Adrenal gland (tissue), 12 donors: ENCODE measurements around the gene ARHGAP6. TPM values are rescaled to one million over a fixed set of nuclear protein-coding genes. Genes with fewer than 3 reads are reported as not detected.

Experiments
- DNase-seq, 7 donors: peaks; one replicate each; pipeline ENCODE4 v3.0.0-alpha.2; 2019 to 2020
- H3K27ac ChIP-seq, 5 donors: fragments of 200-600 bp; sonication (generic) in 4 of 5; 1 replicate in 3 of 5; 2 replicates in 2 of 5; pipeline versions ENCODE4 v1.5.1 to v1.8.0; 2016 to 2020; ENCODE audit warnings: mild to moderate bottlenecking in 1 of 5
- H3K27me3 ChIP-seq: fragments of 200-600 bp; 2 replicates; pipeline ENCODE4 v1.8.0; 2021
- H3K36me3 ChIP-seq, 2 donors: fragments of 200-600 bp; replicated peaks in 1 of 2; 1 replicate in 1 of 2; 2 replicates in 1 of 2; pipeline versions ENCODE4 v1.5.1 to v1.8.0; 2018 to 2022
- H3K4me1 ChIP-seq, 2 donors: fragments of 200-600 bp; replicated peaks in 1 of 2; 1 replicate in 1 of 2; 2 replicates in 1 of 2; pipeline versions ENCODE4 v1.5.1 to v1.8.0; 2018 to 2021
- H3K4me3 ChIP-seq, 4 donors: fragments of 200-600 bp; sonication (generic) in 3 of 4; one replicate each; pipeline ENCODE4 v1.5.1; 2016 to 2018
- H3K9me3 ChIP-seq, 3 donors: fragments of 200-600 bp; sonication (generic) in 1 of 3; replicated peaks in 1 of 3; 1 replicate in 2 of 3; 2 replicates in 1 of 3; pipeline versions ENCODE4 v1.5.1 to v1.8.0; 2016 to 2021
- CTCF ChIP-seq, 6 experiments: fragments of 450-650 bp in 4 of 6; fragments of 200-600 bp in 2 of 6; sonication (generic) in 1 of 6; IDR thresholded peaks; 1 replicate in 5 of 6; 2 replicates in 1 of 6; pipeline versions ENCODE4 v1.5.1 to v1.8.0; 2016 to 2021; ENCODE audit warnings: antibody characterized with exemption in 6 of 6, mild to moderate bottlenecking in 2 of 6, moderate library complexity in 1 of 6
- POLR2A ChIP-seq, 2 donors: fragments of 450-650 bp; IDR thresholded peaks; one replicate each; pipeline ENCODE4 v1.6.1; 2017; ENCODE audit warnings: antibody characterized with exemption in 2 of 2, mild to moderate bottlenecking in 2 of 2, moderate library complexity in 1 of 2
- WGBS, 4 donors: extraction: QIAGEN DNeasy Blood & Tissue Kit in 2 of 4; methylation state at CpG; one replicate each; pipeline versions ENCODE4 v1.1.5 to v1.1.7; 2013 to 2017; 5-methylcytosine and 5-hydroxymethylcytosine counted together
- intact Hi-C, 2 donors: fragments of 100-400 bp; cut with DNase I; formaldehyde crosslinking; loops; one replicate each; pipeline versions ENCODE4 v1.14.1 to v1.15.0; 2022 to 2023
- polyA plus RNA-seq, 3 donors: library from polyadenylated mRNA; stranded (reverse); fragments of 200-250 nt in 2 of 3; fragments of 350-450 nt in 1 of 3; fragmentation: Illumina TruSeq in 1 of 3; extraction: RNeasy Lipid Tissue Mini Kit (QIAGEN cat#74804) in 1 of 3; gene quantifications; one replicate each; pipeline ENCODE4 v1.2.3, GENCODE V29; 2013 to 2014
- total RNA-seq, 9 donors: library from RNA; depleted of rRNA in 4 of 9; stranded (reverse); fragments of >200 nt in 4 of 9; fragments of 120-200 nt in 1 of 9; fragmentation: NEBNext Ultra II Directional in 1 of 9; extraction: Animal tissue kit (Norgen Biotek cat#: 25700) in 1 of 9; gene quantifications; one replicate each; pipeline versions ENCODE4 v1.1.0 to v1.2.4, GENCODE V29; 2013 to 2023
- donor health status: healthy with polysubstance abuse.
- donor health status: Bipolar disorder and iron deficiency.
- donor health status: DM: yes; HTN: yes; CAD: no.
- donor health status: DM: no; HTN: no; CAD: no.
- donor health status: DM: no; HTN: no; CAD: no.
- donor health status: DM: yes; HTN: yes; CAD: no.

ARHGAP6 gene
- total and polyA plus RNA-seq, 12 donors = 0.78 to 4.2 (median 2.7) TPM

- intact Hi-C loops = no loop called here
- 50 to 59% (median 54%) methylated on average over 1 of the region's 1 CpG for WGBS, 4 donors
- Histone ChIP-seq H3K9me3 (no peaks in the 10 kb centered on the region), H3K27ac (no peak overlapping the region), H3K27me3 (peaks cover 10% of the 10 kb centered on the region), H3K4me1 (no peaks in the 10 kb centered on the region), H3K4me3 (no peak overlapping the region), H3K36me3 (no peaks in the 10 kb centered on the region)
- TF ChIP-seq CTCF (IDR thresholded peaks at IDR 0.05) (no peak), POLR2A (IDR thresholded peaks at IDR 0.05) (no peak)
- DNase-seq = no peak
Observed at GRCh38 chrX:11611161-11611560, 54.6 kb downstream of the ARHGAP6 start.

DNA sequence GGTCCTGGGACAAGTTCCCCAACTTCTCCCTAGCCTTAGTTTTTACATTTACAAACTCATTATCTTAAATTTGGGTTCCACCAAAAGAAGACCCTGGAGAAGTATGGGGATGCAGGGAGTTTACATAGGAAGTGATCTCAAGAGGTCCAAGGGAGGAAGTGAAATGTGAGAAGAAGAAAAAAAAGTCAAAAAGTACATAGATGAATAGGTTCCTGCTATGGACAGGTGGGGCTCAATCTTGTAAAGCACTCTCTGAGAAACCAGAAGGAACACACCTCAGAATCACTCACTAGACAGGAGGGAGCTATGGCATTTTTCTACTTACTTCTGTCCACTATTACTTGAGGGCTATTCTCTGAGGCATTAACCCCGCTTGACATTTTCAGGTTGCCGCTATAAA is 56.6 kb downstream of the ARHGAP6 start:
- WGBS, 4 donors = 68 to 82% (median 74%) methylated on average over 2 of the region's 2 CpGs
- H3K4me3 ChIP-seq = no peak overlapping the region
- DNase-seq = no peak

DNA sequence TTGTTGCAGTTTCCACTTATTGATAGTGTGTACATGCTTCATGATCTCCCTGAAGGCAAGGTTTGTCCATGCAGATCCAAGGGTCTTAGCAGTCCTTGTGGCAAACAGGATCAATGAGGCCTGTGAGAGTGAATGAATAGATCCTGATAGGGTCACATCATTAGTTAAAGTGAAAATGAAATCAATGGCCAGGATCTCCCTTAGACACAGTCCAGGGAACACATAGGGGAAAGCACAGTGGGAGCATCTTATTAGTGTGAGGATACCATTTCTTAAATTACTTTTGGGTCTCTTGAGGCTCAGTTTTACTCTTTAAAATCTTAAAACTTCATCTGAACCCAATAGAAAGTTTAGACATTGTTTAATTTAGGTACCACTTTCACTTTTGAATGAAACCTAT is 59.3 kb downstream of the ARHGAP6 start:
- no peak overlapping the region for H3K4me3 ChIP-seq
- intact Hi-C loops = no loop called here
- DNase-seq = no peak
- no peaks in the 10 kb centered on the region for H3K4me1 ChIP-seq
- TF ChIP-seq CTCF (IDR thresholded peaks at IDR 0.05) (no peak), POLR2A (IDR thresholded peaks at IDR 0.05) (no peak)
- peaks cover 20% of the 10 kb centered on the region for H3K27me3 ChIP-seq
- H3K36me3 ChIP-seq = no peaks in the 10 kb centered on the region
- no peaks in the 10 kb centered on the region for H3K9me3 ChIP-seq
- no peak overlapping the region for H3K27ac ChIP-seq

More for the DNA sequence above, 56.6 kb downstream of the ARHGAP6 start:
- Histone ChIP-seq H3K27me3 (peaks cover 18% of the 10 kb centered on the region), H3K4me1 (no peaks in the 10 kb centered on the region), H3K36me3 (no peaks in the 10 kb centered on the region), H3K9me3 (no peaks in the 10 kb centered on the region), H3K27ac (no peak overlapping the region)
- intact Hi-C loops = no loop called here
- TF ChIP-seq POLR2A (IDR thresholded peaks at IDR 0.05) = no peak
- no peak for TF ChIP-seq CTCF (IDR thresholded peaks at IDR 0.05)

DNA sequence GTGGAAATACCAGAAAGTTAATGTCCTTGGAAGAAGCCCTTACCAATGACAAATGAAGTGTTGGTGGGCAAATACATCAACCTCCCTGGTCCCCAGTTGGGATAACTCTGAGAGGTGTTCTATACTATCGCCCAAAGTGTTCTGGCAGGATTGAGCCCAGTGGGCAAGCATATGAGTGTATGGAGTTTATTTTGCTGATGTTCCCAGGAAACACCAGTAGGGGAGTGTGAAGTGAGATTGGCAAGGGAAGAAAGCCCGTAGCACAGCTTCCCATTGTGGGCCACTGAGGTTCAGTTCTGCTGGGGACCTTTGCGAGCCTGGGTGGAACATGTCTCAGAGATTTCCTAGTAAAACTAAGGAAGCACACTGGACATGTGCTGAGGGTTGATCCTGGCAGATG is 65.1 kb downstream of the ARHGAP6 start:
- Histone ChIP-seq H3K4me3 (no peak overlapping the region), H3K4me1 (no peaks in the 10 kb centered on the region), H3K9me3 (no peaks in the 10 kb centered on the region), H3K27me3 (peaks cover 13% of the 10 kb centered on the region), H3K27ac (no peak overlapping the region), H3K36me3 (no peaks in the 10 kb centered on the region)
- no peak for DNase-seq
- intact Hi-C loops = no loop called here
- TF ChIP-seq POLR2A (IDR thresholded peaks at IDR 0.05) (no peak), CTCF (IDR thresholded peaks at IDR 0.05) (no peak)
- 64 to 90% (median 72%) methylated on average over 2 to 3 of the region's 3 CpGs for WGBS, 4 donors
